NB4 (cell line): ENCODE measurements around the gene KRTAP10-1.

ENCODE experiments used
- MYC ChIP-seq: IDR thresholded peaks from 2 replicates; pipeline ENCODE4 v1.6.1; 2011; ENCODE audit warnings: low read depth, low read length
- POLR2A ChIP-seq: IDR thresholded peaks from 2 replicates; pipeline ENCODE4 v1.6.1; 2011; ENCODE audit warnings: mild to moderate bottlenecking; ENCODE audit not compliant: insufficient read length; ENCODE audit errors: extremely low read depth
- TF ChIP-seq, protein P1 (sequence below): IDR thresholded peaks from one replicate; pipeline ENCODE4 v1.5.1; 2012; ENCODE audit warnings: low read depth, low read length

DNA sequence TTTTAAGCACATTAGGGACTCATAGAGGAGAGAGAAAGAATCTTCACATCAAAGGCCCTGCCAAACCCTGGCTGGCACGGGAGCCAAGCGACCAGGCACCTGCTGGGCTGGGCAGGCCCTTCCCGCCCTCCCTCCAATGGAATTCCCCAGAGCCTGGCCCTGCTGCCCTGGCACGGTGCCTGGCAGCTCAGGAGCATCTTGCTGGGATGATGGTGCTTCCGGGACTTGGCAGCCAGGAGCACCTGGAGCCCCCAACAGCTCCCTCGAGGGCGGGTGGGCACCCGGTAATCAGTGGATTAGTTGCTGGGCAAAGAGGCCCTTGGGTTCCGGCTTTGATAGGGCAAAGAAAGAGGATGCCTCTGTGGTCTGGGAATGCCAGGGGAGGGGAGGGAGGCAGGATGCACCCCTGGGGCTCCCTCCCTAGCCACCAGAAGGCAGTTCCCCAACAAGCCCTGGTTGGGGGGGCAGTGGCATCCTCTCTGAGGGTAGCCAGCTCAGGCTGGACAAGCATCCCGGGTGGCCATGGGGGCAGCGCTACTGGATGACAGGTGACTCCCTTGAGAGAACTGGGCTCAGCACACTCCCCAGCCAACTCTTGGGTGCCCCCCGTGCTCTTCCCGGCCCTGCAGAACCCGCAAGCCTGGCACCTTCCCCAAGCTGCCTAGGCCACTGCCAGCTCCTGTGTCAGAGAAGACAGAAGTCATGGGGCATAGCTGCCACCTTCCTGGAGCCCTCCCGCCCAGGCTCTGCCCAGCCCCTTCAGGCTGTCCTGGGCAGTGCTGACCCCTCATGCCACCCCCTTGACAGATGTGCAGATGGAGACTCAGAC is 26.4 kb downstream of the KRTAP10-1 start:
- TF ChIP-seq, protein P1, sequence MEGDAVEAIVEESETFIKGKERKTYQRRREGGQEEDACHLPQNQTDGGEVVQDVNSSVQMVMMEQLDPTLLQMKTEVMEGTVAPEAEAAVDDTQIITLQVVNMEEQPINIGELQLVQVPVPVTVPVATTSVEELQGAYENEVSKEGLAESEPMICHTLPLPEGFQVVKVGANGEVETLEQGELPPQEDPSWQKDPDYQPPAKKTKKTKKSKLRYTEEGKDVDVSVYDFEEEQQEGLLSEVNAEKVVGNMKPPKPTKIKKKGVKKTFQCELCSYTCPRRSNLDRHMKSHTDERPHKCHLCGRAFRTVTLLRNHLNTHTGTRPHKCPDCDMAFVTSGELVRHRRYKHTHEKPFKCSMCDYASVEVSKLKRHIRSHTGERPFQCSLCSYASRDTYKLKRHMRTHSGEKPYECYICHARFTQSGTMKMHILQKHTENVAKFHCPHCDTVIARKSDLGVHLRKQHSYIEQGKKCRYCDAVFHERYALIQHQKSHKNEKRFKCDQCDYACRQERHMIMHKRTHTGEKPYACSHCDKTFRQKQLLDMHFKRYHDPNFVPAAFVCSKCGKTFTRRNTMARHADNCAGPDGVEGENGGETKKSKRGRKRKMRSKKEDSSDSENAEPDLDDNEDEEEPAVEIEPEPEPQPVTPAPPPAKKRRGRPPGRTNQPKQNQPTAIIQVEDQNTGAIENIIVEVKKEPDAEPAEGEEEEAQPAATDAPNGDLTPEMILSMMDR = no peak
- TF ChIP-seq MYC (no peak), POLR2A (no peak)
